ENCODE measurements around the gene ACSS2. TPM values are rescaled to one million over a fixed set of nuclear protein-coding genes. Genes with fewer than 3 reads are reported as not detected.
"Not testable (repeated sequence)": the region's sequence is repeated elsewhere in the genome, so short reads cannot be mapped to it uniquely, and the experiment has no call there.

ACSS2 gene
- polyA plus RNA-seq, 3 donors, result 38.2 to 53.5 (median 40.8) TPM

DNA sequence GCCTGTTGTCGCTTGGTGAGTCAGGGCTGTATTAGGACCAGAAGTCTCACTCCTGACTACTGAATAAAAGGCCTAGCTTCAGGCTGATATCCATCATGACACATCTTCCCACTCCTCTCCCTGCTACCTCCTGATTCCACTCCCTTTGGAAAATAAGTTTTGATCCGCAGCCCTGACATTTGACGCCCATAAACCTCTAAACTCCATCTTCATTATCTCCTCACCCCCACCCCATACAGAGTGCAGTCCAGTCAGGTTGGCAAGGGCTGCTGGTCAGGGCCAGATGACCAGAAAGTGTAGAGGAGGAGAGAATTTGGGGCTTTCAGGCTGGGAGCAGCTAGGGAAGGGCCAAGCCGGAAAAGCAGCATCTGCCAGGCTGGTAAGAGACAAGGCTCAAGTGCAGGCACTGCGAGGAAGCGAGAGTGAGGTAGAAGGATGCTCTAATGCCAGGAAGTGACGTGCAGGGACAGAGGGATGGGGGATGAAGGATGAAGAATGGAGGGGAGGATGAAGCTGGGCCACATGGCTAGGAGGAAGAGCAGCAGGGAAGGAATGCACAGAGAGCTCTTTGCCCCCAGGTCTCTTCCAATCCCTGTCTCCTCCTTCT lies 5.0 kb upstream of the ACSS2 start:
- DNase-seq (ENCODE audit: extremely low read depth in 1 of 11, low read depth in 9 of 11, low spot score in 4 of 11), result no peak

DNA sequence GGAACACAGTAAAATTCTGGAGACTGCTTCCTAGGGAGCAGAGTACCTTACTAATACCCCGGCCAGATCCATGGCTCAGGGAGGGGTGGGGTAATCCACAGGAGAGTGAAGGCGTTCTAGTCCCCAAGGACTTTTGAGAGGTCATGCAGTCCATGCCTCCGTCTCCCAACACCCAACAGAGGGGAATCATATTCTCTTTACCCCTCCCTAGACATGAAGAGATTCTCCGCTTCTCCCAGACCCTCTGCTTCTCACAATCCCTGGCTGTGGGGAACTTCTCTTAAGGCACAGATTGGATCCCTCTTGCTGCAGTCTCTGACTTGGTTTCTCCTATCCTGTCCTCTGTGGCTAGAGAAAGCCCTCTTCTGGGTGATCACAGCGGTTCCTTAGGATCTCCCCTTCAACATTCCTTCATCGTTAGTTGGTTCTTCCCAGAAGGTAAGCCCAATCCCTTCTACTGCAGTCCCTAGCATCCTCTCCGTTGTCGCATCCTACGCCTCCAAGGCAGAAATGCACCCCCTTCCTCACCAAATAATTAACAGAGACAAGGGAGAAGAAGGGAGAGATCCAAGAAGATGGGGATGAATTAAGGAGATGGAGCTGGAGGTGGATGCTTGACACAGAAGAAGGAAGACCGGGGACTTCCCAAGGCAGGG lies 4.3 kb upstream of the ACSS2 start:
- DNase-seq (ENCODE audit: extremely low read depth in 1 of 11, low read depth in 9 of 11, low spot score in 4 of 11), result no peak

DNA sequence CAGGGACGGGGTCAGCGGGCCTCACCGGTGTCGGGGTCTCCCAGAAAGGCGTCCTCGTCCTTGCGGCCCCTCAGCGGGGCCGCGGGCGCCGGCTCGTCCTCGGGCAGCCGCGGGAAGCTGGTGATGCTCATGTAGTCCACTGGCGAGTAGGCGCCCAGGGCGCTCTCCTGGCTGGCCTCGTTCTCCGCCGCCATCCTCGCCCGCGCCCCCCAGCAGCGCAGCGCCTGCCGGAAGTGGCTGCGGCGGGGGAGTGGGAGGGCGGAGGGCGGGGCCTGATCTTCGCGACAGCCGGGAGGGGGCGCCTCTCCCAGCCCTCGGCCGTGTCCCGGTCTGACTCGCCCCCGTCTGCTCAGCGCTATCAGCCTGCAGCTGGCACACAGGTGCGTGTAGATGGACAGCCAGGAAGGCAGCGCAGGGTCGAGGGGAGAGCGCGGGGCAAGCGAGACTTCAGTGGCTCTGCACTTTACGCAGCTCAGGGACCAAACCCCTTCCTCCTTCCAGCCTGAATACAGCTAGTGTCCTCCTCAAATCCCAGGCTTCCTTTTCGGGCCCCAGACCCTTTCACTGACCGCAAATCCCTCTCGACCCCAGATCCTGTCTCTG lies 3.7 kb upstream of the ACSS2 start, which contains the start of gene GGT7:
Gene GGT7 (minus strand): TSS at position 235 of the 603 bp plus-strand sequence. CDS start 41 bp downstream, at position 194.
- peak in 8 of 11 donors; percentile 55 to 75 (median 65) for DNase-seq (ENCODE audit: extremely low read depth in 1 of 11, low read depth in 9 of 11, low spot score in 4 of 11)

DNA sequence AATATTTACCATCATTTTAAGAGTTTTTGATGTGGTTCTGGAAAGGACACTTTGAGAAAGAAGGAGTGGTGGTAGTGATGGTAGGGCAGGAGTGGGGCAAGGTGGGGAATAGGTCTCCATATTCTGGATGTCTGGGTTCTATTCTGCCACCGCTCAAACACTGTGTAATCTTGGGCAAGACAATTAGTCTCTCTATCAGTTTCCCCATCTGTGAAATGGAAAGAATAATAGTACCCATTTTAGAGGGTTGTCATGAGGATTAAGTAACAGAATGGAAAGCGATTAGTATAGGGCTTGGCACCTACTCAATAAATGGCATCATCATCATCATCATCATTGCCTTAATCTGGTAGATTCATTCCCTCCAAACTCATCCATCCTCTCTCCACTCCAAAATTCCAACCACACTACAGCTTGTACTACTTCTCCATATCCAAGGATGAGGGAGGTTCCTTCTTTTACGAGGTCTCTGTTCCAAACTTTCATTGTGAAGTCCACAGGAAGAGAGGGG lies 2.8 kb upstream of the ACSS2 start:
- no peak for DNase-seq (ENCODE audit: extremely low read depth in 1 of 11, low read depth in 9 of 11, low spot score in 4 of 11)

DNA sequence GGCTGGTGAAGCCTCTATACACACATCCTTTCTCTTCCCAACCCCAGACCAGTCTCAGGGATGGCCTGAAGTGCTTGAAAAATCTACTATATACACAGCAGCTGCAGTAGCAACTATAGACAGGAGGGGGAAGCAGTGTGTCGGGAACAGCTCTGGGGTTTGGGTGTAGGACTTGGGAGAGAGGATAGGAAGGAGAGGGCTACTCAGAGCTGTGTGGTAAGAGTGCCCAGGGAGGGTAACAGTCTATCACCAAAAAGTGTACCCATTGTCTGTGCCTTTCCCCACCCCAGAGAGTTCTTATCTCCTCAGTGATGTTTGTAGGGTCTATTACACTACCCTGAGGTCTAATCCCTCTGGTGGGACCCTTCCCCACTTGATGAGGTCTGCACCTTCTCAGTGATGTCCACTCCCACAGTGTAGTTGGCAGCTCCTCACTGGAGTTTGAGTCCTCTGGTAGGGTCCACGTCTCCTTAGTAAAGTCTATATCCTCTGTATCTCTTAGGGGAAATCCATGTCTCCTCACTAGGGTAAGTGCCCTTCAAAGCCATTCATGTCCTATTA lies 2.2 kb upstream of the ACSS2 start:
- DNase-seq (ENCODE audit: extremely low read depth in 1 of 11, low read depth in 9 of 11, low spot score in 4 of 11), result peak in 9 of 11 donors; percentile 49 to 81 (median 65)

DNA sequence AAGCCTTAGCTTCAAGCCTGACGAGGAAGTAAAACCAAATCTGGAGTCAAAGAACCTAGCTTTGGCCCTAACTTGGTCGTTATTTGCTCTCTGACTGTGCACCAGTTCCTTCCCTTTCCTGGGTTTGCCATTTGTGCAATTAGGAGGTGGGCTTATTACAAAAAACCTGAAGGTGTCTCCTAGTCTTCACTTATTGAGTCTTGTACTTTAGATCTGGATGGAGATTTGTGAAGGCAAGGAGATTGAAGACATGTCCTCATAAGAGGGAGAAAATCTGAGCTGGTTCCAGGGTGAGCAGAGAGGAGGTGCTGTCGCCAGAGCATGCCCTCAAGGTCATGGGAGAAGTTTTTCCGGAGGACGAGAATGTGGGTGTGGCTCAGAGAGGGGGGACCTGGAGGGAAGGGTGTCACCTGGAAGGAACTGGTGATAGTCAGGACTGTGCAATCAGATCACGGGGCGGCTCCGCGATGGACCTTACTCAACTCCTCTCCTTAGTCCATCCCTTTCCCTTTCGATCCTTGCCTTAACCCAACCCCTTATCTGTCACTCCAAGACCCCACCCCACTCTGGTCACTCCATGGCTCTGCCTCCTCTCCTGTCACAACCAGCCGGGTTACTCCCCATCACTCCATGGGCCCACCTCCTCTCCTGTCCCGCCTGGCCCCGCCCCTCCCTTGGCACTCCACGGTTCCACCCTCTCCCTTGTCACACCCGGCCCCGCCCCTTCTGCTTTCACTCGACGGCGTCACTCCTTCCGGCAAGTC lies 588 bp upstream of the ACSS2 start:
- peak in 5 of 11 donors; percentile 88 to 95 (median 94) for DNase-seq (ENCODE audit: extremely low read depth in 1 of 11, low read depth in 9 of 11, low spot score in 4 of 11)

DNA sequence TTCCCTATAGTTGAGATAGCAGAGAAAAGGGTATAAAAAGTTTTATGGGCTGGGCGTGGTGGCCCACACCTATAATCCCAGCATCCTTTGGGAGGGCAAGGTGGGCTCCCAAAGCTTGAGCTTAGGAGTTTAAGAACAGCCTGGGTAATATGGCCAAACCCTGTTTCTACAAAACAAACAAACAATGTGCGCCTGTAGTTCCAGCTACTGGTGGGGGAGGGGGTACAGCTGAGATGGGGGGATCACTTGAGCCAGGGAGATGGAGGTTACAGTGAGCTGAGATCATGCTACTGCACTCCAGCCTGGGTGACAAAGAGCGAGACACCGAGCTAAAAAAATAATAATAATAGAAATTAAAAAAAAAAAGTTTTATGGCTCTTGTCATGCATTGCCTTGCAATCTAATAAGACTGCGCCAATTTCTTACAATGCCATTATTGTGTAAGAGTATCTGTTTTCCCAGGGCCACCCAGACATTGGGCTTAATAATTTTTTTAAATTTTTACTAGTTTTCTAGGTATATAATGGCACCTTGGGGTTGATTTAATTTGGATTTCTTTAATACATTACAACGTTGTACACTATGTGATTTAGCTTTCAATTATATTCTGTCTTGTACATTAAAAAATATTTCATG lies 3.9 kb downstream of the ACSS2 start:
- DNase-seq (ENCODE audit: extremely low read depth in 1 of 11, low read depth in 9 of 11, low spot score in 4 of 11), result no peak

DNA sequence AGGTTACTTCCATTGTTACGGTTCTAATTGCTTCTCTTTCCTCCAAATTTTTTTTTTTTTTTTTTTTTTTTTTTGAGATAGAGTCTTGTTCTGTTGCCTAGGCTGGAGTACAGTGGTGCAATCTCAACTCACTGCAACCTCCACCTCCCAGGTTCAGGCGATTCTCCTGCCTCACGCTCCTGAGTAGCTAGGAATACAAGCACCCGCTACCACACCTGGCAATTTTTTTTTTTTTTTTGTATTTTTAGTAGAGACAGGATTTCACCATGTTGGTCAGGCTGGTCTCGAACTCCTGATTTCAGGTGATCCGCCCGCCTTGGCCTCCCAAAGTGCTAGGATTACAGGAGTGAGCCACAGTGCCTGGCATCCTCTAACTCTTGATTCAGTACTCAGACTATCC lies 4.6 kb downstream of the ACSS2 start:
- DNase-seq (ENCODE audit: extremely low read depth in 1 of 11, low read depth in 9 of 11, low spot score in 4 of 11), result not testable (repeated sequence)

DNA sequence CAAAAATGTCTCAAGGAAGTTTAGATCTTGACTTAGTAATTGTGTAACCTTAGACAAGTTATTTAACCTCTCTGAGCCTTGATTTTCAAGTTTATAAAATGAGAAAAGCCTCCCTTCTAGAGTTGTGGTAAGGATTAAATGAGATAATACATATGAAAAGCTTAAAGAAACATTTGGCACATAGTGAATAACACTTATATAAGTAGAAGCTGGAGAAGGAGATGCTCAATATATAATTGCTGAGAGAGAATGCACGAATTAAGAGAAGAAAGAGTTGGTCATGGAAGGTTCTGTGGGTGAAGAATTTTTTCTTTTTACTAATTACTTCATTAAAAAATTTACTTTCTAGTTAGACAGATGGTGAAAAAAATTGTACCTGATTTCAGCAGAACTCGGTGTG lies 5.3 kb downstream of the ACSS2 start:
- DNase-seq (ENCODE audit: extremely low read depth in 1 of 11, low read depth in 9 of 11, low spot score in 4 of 11), result no peak

DNA sequence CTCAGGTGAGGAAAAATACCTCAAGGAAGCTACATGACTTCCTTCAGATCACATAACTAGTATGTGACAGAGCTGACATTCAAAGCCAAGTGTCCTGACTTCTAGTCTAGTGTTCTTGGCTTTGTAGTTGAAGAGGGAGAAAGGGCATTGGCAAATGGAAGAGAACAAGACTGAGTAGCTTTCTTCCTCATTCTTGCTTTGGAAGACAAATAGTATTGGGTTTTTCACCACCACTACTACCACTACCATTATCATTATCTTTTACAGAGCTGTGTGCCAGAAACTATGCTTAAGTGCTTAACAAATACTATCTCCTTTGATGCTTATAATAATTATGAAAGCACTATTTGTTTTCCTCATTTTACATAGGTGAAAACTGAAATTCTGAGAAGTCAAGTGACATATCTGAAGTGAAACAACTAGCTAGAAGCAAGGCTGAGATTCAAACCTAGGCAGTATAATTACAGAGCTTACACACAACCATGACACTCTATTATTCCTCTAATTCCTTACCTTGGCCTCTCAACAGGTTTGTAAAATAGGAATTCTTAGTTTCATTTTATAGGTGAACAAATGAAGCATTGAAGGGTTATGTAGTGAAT lies 6.8 kb downstream of the ACSS2 start:
- no peak for DNase-seq (ENCODE audit: extremely low read depth in 1 of 11, low read depth in 9 of 11, low spot score in 4 of 11)

DNA sequence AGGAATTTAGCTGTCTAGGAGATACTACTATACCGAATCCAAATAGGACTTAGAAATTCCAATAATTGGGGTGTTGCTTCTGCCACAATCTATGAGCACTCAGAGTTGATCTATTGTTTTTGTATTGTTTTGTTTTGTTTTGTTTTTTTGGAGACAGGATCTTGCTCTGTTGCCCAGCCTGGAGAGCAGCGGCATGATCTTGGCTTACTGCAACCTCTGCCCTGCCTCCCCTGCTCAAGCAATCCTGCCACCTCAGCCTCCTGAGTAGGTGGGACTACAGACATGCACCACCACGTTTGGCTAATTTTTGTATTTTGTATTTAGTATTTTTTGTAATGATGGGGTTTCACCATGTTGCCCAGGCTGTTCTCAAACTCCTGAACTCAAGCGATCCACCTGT lies 7.4 kb downstream of the ACSS2 start:
- DNase-seq (ENCODE audit: extremely low read depth in 1 of 11, low read depth in 9 of 11, low spot score in 4 of 11), result no peak

DNA sequence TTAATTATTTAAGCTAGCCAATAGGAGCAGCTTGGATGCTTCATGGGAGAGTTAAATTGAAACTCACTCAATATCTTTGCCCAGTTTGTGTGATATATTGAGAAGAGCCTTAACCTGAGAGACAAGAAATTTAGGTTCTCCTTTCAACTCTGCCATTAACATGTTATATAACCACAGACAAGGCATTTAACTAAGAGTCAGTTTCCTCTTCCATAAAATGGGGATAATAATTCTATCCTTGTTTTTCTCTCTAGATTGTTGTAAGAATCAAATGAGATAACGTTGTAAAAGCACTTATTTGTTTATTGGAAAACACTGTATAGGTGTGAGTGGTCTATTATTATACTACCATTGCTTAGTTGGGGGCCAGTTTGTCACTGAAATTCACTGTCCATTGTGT lies 7.8 kb downstream of the ACSS2 start:
- no peak for DNase-seq (ENCODE audit: extremely low read depth in 1 of 11, low read depth in 9 of 11, low spot score in 4 of 11)

DNA sequence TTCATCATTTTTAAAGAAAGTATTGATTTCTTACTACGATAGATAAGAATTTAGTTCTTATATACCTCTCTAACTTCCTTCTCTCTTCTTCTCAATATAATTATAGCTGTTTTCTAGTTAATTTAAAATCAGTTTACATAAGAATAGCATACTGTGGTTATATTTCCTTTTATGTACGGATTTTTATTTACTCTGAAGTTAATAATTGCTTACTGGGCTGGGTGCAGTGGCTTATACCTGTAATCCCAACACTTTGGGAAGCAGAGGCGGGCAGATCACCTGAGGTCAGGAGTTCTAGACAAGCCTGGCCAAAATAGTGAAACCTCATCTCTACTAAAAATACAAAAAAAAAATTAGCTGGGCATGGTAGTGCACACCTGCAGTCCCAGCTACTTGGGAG lies 9.7 kb downstream of the ACSS2 start:
- no peak for DNase-seq (ENCODE audit: extremely low read depth in 1 of 11, low read depth in 9 of 11, low spot score in 4 of 11)

DNA sequence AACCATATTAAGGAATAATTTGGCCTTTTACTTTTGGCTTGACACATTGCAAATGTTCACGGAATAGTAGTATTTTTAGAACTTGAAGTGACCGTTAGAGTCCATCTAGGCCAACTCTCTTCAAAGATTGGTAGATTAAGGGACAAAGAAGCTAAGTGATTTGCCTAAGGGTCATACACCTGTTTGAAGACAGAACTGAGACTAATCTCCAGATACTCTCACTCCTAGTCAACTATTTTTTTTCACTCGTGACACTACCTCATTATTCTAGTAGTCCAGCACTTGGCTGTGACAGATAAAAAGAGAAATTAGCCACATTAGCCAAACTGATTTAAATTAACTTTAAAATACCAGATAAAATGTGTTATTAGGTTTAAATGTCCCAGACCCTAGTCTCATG lies 10.6 kb downstream of the ACSS2 start:
- DNase-seq (ENCODE audit: extremely low read depth in 1 of 11, low read depth in 9 of 11, low spot score in 4 of 11), result no peak

DNA sequence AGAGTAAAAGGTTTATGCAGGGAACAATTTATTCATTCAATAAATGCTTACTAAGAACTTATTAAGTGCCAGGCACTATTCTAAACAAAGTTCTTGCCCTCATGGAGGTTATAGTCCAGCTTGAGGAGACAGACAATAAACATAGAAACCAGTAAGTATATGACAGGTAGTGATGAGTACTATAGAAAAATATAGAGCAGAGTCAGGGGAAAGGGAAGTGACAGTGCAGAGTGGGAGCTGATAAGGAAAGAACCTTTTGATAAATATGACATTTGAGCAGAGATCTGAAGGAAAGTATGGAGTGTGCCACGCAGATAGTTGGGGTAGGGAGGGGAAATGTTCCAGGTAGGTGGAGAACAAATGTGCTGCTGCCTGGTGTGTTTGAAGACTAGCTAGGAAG lies 12.1 kb downstream of the ACSS2 start:
- DNase-seq (ENCODE audit: extremely low read depth in 1 of 11, low read depth in 9 of 11, low spot score in 4 of 11), result no peak

DNA sequence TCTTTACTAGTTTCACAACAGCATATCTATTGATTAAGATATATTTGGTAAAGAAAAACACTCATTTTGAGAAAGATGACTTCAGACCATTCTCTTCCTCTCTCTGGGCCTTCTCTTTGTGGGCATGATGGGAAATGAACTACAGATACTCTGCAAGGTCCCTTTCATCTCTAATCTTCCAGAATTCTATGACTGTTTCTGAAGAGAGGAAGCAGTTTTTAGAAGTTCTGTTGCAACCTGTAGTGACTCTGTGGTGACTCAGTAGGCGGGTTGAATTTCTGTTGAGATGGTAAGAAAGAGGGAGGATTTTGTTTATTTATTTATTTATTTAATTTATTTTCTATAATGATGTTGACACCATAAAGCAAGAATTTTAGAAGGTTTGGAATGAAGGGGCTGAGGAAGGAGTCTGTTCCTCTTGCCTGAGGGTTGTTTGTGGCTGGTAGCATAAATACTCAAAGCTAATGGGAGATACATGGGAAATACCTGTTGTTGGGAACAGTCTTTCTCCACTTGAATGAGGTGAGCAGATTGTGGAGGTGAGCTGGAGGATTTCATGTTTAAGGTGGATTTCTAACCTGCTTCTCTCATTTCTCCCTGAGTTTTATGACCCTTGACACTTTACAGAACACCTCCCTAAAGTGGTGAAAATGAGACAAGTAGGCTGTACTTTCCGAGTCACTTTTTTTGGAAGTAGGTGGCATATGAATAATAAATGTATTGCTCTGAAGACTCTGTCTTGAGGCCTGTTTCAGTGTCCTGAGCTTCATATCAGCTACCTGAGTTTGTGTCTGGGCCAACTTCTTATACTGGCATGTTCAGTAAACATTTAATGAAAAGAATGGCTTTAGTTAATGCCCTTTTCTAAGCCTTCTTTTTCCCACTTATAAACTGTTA lies 15.0 kb downstream of the ACSS2 start:
- no peak for DNase-seq (ENCODE audit: extremely low read depth in 1 of 11, low read depth in 9 of 11, low spot score in 4 of 11)

DNA sequence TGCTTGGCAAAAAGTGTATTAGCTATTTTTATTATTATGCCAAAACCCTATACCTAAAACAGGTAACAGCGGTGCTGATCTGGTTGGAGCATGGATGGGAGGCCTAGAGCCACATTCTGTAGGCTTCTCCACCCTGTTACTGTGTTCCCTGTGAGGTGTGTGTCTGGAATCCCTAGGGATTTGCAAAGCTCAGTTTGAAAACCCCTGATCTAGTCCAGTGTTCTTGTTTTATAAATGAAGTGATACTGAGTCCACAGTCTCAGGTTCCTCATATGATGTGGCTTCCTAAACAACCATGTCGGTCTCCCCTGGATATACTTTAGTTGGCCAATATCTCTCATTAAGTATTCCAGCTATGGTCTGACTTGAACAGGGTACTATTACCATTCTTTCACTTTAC lies 16.3 kb downstream of the ACSS2 start:
- no peak for DNase-seq (ENCODE audit: extremely low read depth in 1 of 11, low read depth in 9 of 11, low spot score in 4 of 11)

DNA sequence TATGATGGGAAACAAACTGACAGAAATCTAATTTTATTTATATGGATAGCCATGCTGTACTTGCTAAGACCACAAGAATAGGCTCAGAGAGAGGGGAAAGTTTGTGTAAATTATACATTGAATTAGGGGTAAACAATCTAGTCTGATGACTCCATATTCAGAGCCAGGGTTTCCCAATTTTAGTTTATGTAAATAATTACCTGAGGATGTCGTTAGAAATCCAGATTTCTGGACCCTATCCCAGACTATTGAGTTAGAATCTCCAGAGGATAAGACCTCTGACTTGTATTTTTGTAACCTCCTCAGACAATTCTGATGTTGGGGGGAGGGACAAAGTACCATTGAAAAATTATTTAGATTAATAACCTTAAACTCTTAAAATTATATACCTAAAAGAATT lies 18.3 kb downstream of the ACSS2 start:
- DNase-seq (ENCODE audit: extremely low read depth in 1 of 11, low read depth in 9 of 11, low spot score in 4 of 11), result no peak
